RWPE1 (cell line): ENCODE results near the gene HSF4.

Experiments
- CTCF ChIA-PET: fragments of 350-600 bp; sonication (Branson Sonifier 250); formaldehyde crosslinking; extraction: SDS; loops from one replicate; lab custom pipeline; 2021; lab: Yijun Ruan, JAX
- POLR2A ChIA-PET: fragments of 400-600 bp; formaldehyde crosslinking; extraction: SDS; loops from one replicate; lab custom pipeline; 2020; ENCODE audit warnings: antibody characterized with exemption; ENCODE audit not compliant: low non-redundant PET; lab: Yijun Ruan, JAX
- DNase-seq: peaks from one replicate; pipeline ENCODE4 v3.0.0; 2012; ENCODE audit warnings: low spot score
- H3K27ac ChIP-seq: fragments of 450-650 bp; 2 replicates; pipeline ENCODE4 v1.5.1; 2017
- TF ChIP-seq, protein P1 (sequence below): fragments of 450-650 bp; conservative IDR thresholded peaks from 2 replicates; pipeline ENCODE4 v1.5.1; 2017; ENCODE audit warnings: low read depth, mild to moderate bottlenecking

The HSF4 gene

DNA sequence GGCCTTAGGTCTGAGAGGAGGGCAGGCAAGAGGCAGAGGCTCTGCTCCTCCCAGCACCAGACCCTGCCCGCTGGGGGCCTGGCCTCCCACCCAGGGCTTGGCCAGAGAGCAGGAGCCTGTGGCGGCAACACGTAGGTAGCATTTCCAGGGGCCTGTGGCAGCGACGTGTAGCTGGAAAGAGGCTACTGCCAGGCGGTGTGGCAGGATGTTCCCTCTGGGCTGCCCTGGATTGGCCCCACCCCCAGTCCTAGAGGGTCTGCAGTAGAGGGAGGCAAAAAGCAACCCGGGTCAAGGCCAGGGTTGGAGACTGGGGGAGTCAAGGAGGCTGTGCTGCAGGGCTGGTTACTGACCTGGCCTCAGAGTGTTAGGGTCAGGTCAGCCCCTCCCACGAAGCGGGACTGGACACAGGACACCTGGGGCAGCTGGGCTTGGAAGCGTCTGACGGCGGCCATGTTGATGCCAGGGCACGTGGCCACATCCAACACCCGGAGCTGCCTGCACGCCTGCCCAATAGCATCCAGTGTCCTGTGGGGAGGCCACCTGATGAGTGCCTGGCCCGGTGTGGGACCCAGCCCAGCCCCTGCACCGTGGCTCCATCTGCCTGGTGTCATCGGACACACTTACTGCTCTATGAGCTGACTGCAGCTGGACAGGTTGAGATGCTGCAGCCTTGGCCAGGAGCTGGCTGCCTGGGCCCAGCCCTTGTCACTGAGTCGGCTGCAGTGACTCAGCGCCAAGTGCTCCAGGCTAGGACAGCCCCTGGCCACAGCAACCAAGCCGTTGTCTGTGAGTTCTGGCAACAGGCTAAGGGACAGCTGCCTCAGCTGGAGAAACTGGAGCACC lies 42.9 kb downstream of the HSF4 start:
- TF ChIP-seq, protein P1, sequence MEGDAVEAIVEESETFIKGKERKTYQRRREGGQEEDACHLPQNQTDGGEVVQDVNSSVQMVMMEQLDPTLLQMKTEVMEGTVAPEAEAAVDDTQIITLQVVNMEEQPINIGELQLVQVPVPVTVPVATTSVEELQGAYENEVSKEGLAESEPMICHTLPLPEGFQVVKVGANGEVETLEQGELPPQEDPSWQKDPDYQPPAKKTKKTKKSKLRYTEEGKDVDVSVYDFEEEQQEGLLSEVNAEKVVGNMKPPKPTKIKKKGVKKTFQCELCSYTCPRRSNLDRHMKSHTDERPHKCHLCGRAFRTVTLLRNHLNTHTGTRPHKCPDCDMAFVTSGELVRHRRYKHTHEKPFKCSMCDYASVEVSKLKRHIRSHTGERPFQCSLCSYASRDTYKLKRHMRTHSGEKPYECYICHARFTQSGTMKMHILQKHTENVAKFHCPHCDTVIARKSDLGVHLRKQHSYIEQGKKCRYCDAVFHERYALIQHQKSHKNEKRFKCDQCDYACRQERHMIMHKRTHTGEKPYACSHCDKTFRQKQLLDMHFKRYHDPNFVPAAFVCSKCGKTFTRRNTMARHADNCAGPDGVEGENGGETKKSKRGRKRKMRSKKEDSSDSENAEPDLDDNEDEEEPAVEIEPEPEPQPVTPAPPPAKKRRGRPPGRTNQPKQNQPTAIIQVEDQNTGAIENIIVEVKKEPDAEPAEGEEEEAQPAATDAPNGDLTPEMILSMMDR = no peak
- DNase-seq = peak; percentile 42
- H3K27ac ChIP-seq = peak overlapping the region; percentile 87
- CTCF ChIA-PET = interaction anchor here (0.7 to 3.7 kb wide), 3 partner anchors 9 to 22 kb away, joined by 3 to 20 read pairs (median 6); partner anchors contain the start of gene ELMO3
- POLR2A ChIA-PET = interaction anchor here (0.6 to 1.2 kb wide), 2 partner anchors 11 to 21 kb away, joined by 3 read pairs; no protein-coding TSS in a partner anchor

DNA sequence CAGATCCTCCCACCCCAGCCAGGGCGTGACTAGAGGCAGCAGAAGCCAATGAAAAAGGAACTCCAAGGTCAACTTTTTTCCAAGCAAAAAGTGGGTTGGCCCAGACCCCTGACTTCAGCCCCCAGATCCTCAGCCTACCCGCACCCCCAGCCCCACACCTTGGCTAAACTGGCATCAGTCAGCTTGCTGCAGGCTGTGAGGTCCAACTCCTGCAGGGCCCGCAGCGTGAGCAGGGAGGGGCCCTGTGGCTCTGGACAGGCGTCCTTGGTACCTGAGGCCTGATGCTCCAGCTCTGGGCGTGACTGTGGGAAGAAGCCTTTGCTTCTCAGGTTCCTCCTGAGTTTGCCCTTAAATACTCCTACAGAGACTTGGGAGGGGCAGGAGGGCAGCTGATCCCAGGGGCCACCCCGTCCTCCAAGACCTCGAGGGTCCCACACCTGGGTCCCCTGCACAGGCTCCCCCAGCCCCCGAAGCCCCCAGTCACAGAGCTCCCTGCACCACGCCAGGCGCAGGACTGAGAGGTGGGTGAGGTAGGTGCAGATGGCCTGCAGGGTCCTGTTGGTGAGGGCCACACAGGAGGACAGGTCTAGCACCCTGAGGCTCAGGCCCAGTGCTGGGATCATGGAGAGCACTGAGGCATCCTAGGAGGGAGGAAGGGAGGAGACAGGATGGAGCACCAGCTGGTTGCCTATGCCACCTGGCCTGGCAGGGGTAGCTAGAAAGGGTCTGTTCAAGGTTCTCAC lies 43.8 kb downstream of the HSF4 start:
- peak overlapping the region; percentile 87 for H3K27ac ChIP-seq
- ChIA-PET POLR2A (interaction anchor here (1.2 kb wide), 1 partner anchor 20 kb away, joined by 3 read pairs; no protein-coding TSS in a partner anchor), CTCF (interaction anchor here (1.4 to 3.7 kb wide), 2 partner anchors 9 to 23 kb away, joined by 6 to 20 read pairs; partner anchors contain the start of gene ELMO3)
- DNase-seq = no peak
- TF ChIP-seq, protein P1 = no peak

DNA sequence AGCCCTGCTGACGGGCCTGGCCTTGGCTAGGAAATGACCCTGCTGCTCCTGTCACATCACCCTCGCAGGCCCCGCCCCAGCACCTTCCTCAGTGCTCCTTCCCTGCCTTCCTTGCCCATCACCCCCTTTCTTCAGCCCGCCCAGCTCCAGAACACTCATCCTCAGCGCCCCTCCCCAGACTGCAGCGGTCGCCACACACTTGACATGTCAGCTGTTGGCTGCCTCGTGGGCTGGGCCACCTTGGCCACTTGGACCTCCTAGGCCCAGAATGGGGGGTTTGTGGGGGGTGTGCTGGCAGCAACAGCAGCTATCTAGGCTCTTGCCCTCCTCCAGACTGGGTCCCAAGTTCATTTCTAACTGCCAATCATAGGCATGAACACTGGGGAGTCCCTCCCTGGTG lies 45.0 kb downstream of the HSF4 start:
- CTCF ChIA-PET = interaction anchor here (3.7 to 4.2 kb wide), 2 partner anchors 11 kb away, joined by 19 to 20 read pairs; partner anchors contain the start of gene ELMO3
- POLR2A ChIA-PET = no interaction called here

DNA sequence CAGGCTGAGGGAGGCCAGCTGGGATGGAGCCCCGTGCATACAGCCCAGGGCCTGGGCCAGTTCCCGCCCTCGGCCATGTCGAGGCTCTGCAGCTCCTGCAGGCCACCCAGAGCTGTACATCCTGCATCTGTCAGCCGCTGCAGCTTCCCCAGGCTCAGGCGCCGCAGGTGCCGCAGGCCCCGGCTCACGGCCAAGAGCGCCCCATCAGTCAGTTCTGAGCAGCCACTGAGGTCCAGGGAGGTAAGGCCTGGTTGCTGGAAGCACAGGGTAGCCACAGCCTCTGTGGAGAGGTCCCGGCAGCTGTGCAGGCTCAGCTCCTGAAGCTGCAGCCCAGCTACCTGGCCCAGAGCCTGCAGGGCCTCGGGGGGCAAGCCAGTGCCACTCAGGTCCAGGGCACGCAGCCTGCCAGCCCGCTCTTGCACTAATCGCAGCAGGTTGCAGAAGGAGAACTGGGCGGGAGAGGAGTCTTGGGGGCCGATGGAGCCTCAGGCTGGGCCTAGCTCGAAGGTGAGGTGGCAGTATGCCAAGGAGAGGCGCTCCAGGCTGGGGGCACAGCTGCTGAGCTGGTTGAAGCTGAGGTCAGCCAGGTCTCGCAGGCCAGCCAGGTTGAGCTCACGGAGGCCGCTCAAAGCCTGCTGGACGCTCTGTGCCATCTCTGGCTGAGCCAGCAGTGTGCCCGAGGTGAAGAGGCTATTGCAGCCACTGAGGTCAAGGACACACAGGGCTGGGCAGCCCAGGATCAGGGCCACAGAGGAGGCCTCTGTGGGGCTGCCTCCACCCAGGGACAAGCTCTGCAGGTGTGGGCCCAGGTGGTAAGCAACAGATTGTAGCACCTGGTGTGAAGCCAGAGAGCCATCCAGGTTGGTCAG lies 45.8 kb downstream of the HSF4 start:
- DNase-seq = no peak
- POLR2A ChIA-PET = no interaction called here

More for the DNA sequence above, 45.0 kb downstream of the HSF4 start:
- peak overlapping the region; percentile 87 for H3K27ac ChIP-seq
- DNase-seq = no peak
- TF ChIP-seq, protein P1 = no peak

DNA sequence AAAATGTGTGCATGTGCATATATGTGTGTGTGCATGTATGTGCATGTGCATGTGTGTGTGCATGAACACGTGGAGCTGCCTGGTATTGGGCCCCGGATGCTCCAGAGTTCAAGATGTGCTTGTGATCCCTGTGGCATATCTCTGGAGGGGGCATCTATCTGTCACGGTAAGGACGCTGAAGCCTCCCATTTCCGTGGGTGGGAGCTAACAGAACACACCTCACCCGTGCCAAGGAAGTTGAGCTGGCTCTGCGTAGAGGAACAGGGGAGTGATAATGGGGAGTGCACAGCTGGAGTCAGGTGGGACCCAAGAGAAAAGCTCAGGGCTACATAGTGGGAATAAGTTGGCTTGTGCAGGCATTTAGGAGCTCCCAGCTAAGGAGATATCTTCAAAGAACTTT lies 47.1 kb downstream of the HSF4 start:
- TF ChIP-seq, protein P1 = no peak
- POLR2A ChIA-PET = interaction anchor here (2.2 kb wide), 1 partner anchor 35 kb away, joined by 14 read pairs; no protein-coding TSS in a partner anchor

More for the DNA sequence above, 45.8 kb downstream of the HSF4 start:
- CTCF ChIA-PET = interaction anchor here (0.7 to 4.2 kb wide), 2 partner anchors 11 to 437 kb away, joined by 3 to 19 read pairs; partner anchors contain the start of gene ELMO3
- H3K27ac ChIP-seq = peak overlapping the region; percentile 87
- TF ChIP-seq, protein P1 = no peak

More for the DNA sequence above, 47.1 kb downstream of the HSF4 start:
- CTCF ChIA-PET = interaction anchor here (1.0 to 4.2 kb wide), 2 partner anchors 13 to 56 kb away, joined by 3 to 19 read pairs; partner anchors contain the start of gene ELMO3
- DNase-seq = no peak
- H3K27ac ChIP-seq = peak overlapping the region; percentile 93
